Stimulated activated CD8-positive, alpha-beta memory T cell treated with anti-CD3 and anti-CD28 coated beads, Interleukin-2, amount 100 ng/mL, for 48 hours (primary cell): ENCODE results near the gene DOK7.

Source experiments
- DNase-seq, 2 donors: peaks; one replicate each; pipeline ENCODE4 v3.0.0-alpha.2; 2020; ENCODE audit warnings: low read depth in 2 of 2

The DOK7 gene

DNA sequence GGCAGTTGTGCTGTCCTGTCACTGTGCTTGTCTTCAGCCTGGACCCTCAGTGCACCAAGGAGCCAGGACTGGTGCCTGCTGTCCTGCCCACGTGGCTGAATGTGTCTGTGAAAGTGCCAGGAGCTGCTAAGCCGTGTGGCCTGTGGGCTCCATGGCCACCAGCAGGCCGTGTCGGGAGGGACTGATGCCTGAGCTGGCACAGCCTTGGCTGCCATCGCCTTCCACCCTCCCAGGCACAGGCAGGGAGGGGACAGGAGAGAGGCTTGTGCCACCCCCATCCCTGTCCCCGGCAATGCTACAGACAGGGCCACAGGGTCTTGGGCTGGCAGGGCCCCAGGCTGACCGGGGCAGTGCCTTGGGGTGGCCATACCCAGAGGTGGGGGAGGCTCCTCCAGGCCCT, 24.8 kb downstream of the DOK7 start:
- DNase-seq = no peak

DNA sequence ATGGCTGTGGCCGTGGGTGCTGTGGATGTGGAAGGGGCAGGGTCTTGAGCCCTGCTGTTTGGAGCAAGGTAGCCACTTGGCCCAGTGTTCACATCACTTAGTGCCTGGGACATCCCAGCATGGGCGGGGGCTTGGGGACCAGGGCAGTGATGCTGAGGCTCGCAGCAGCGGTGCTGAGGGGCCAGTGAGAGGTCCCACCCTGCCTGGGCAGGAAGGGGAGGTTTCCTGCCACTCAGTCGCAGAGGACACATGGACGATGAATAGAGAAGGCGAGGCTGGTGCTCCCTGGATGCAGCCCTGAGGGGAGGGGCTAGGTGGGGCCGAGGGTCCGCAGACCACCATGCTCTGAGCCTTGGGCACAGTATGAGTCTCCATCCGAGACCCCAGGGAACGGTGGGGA, 25.7 kb downstream of the DOK7 start:
- DNase-seq = no peak

DNA sequence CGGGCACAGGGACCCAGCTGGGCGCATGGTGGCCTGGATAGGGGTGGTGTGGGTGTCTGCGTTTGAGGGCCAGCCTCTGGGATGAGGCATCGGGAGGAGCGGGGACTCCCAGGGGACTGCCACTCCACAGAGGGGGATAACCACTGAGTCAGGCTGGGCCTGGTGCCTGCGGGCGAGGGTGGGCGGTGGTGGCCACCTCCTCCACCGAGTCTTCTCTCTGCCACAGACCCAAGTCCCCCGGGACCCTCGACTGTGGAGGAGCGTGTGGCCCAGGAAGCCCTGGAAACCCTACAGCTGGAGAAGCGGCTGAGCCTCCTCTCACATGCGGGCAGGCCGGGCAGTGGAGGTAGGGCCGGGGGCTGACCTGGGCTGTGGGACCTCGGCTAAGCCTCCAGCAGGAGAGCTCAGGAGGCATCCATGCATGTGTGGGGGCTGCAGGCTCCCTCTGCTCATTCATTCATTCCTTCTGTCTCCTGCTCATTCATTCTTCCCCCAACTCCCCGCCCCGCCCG, 26.4 kb downstream of the DOK7 start:
- DNase-seq = peak in 1 of 2 donors; percentile 20

DNA sequence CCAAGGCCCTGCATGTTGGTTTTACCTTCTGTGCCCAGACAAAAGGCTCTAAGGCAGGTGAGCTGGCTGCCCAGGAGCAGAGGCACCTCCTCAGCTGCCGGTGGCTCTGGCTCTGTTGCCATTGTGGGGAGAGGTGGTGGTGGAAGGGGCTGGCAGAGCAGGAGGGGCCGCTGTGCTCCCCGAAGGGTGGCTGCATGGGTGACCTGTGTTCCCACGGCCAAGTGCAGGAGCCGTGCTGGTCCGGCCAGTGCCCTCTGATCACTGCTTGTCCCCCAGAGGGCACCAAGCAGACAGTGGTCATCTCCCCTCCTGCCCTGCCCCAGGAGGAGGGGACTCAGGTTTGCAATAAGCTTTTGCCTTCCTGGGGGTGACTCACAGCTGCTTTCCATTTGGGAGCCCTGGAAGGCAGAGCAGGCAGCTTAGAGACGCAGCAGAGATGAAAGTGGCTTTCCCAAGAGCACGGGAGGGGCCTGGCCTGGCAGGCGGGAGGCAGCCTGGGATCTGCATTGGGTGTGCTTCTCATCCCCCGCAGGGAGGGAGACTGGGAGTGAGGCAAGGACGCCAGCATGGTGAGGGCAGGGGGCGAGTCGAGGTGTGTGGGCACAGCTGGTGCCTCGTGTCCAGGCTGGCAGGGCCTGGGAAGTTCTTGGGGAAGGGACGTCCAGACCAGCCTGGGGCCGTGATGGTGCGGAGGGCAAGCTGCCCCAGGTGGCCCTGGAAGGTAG, 28.7 kb downstream of the DOK7 start:
- DNase-seq = no peak

DNA sequence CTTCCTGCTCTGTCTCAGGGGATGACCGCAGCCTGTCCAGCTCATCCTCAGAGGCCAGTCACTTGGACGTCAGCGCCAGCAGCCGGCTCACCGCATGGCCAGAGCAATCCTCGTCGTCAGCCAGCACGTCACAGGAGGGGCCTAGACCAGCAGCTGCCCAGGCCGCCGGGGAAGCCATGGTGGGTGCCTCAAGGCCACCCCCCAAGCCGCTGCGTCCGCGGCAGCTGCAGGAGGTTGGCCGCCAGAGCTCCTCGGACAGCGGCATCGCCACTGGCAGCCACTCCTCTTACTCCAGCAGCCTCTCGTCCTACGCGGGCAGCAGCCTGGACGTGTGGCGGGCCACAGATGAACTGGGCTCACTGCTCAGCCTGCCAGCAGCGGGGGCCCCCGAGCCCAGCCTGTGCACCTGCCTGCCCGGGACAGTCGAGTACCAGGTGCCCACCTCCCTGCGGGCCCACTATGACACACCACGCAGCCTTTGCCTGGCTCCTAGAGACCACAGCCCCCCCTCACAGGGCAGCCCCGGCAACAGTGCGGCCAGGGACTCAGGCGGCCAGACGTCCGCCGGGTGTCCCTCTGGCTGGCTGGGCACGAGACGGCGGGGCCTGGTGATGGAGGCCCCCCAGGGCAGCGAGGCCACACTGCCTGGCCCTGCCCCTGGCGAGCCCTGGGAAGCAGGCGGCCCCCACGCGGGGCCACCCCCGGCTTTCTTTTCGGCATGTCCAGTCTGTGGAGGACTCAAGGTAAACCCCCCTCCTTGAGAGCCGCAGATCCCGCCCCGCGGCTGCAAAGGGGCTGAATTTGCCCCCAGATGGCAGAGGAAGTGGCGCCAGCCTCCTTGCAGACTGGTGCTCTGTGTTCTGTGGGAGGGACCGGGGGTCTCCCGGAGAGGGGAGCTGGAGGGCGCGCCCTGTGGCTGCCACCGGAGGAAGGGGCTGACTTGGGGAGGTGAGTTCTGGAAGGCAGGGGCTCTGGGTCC, 29.9 kb downstream of the DOK7 start:
- no peak for DNase-seq

DNA sequence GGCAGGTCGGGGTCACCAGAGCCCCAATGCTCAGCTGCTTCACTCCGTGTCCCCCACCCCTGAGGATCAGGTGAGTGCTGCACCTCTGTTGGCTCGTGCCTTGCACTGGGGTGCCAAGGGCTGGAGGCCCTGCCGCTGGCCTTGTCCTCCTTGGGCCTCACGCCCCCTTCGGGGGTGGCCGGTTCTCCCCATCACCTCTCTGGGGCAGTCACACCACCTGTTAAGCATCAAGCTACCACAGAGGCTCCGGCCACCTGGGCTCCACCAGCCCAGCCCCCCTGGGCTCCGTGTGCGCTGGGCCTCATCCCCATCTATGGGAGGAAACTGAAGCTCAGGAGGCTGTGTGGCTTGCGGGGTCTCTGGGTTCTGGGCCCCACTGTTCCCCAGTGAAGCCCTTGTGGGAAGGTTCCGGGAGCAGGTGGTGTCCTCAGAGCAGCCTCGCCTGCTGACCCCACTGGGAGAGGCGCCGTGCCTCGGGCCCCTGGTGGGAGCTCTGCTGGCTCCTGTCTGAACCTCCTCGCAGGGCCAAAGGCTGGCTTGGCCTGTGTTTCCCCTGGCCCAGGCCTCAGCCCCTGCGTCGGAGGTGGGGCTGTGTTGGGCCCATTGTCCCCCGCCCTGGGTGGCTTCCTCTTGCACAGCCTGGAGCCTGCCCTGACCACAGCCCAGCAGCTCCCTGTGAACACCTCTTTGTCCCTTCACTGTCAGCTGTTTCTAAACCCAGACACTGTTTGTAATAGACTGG, 30.8 kb downstream of the DOK7 start:
- DNase-seq = no peak

DNA sequence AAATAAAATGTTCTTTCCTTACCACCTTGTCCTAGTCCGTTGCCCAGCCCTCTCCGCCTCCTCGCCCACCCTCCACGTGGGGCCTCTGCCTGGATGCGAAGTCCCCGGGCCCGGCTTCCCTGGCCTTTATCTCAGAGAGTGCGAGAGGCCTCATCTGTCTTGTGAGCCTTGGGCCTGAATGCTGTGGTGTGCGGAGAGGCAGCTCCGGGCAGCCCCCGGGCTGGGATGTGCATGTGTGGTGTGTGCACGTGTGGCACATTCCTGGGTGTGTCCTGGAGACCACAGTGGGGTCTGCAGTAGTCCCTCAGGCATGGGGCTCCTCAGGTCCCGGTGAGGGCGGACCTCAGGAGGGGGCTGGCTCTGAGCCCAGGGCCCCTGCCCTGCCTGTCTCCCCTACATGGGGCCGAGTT, 31.4 kb downstream of the DOK7 start:
- no peak for DNase-seq

DNA sequence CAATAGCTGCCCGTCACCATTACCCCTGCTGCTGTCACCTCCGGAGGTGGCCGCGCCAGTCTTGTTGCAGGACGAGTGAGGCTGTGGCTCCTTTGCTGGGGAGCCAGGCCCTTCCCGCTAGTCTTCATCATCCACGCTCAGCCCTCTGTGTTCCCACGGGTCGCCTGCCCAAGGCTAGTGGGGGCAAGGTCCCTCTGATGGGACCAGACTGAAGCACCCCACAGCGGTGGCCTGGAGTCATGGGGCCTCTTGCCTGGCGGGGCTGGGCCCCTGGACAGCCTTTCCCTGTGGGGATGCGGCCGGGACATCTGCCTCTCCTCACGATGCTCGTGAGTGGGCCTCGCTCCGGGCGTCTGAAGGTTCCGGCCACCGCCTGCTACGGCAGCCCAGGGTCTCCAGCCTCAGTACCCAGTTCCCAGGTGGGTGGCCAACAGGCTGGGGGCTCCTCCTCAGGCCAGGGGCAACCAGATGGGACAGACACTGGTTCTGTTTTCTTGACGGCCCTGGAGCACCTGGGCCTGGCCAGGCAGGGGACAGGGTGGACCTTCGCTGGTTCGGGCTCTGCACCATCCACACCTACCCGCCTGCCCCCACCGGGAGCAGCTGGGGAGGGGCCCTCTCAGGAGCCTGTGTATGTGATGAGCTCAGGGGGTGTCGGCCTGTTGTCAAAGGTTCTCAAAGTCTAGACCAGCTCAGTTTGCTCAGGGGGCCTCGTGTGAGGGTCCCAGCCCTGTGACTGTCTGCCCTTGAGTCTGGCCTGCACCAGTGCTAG, 32.3 kb downstream of the DOK7 start:
- DNase-seq = no peak

DNA sequence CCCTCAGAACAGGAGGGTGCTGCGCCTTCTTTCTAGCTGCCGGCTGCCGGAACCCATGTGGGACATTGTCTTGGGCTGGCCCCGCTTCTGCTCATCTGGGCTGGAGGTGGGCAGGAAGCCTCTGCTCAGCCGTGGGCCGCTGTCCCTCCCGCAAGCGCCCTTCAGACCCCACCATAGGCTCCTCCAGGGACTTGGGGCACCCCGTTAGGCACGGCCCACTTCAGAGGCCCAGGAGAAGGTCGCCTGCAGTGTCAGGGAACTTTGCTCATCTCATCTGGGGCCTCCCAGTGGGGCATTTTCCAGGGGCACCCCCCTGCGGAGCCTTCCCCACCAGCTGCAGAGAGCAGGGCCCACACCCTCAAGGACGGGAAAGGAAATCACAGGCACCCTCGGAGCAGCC, 32.9 kb downstream of the DOK7 start:
- DNase-seq = no peak

DNA sequence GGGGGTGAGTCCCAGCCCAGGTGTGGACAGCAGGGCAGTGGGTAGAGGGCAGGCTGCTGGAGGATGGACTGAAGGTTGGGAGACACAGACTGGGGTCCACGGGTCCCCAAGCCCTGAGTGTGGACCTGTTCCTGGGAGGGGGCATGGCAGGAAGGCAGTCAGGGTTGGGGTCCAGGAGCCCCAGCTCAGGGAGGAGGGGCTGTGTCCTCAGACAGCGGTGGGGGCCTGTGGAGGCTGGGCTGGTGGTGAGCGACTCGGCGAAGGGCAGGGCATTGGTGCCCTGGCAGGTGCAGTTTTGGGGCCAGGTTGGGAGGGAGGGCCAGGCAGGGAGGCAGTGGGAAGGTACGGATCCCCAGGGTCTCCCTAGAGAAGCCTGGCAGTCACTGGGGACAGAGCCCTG, 34.0 kb downstream of the DOK7 start:
- no peak for DNase-seq

DNA sequence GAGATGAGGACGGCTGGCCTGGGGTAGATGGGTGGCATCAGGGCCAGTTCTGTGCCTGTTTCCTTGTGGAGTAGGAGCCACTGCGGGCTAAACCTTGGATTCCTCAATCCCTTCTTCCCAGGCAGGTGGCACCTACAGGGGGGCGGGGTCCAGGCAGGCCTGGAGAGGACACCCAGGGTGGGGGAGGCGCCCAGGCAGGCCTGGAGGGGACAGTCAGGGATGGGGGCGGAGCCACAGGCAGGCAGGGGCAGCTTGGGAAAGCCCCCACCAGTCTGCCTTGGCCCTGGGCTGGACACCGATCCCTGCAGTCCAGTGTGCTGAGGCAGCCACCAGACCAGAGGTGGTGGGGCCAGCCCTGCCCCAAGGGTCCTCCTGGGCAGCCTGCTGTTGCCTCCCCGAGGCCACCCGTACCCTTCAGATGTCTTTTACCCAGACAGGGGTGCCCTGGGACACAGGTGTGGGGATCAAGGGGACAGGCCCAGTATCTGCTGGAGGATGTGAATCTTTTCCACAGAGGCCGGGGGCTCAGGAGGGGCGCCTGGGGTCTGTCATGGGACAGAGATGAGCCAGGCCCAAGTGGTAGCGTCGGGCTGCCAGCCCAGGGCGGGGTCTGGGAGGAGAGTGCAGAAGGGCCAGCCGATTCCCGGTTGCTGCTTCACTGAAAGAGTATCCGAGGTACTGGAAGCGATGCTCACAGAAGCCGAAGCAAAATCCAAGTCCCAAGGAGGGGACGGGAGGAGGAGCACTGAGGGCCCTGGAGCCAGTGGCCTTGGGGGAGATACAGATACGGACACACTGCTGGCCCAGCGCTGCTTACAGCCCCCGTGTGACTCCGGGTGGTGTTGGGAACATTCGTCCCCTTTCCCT, 34.6 kb downstream of the DOK7 start:
- no peak for DNase-seq

DNA sequence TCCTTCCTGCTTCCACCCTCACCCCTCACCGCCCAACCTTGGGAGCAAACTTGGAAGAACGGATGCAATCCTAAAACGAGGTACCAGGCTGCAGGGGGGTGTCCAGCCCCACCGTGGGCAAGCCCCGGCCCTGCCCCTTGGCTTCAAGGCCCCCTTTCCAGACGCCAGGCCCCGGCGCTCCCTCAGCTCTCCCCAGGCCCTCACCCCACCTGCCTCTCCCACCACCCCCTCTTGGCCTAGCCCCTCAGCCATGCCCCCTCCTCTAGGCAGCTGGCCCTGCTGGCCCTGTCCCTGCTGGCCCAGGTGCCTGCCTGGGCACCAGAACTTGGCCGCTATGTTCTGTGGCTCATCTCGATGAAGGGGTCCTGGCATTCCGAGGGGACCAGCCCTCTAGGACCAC, 35.3 kb downstream of the DOK7 start:
- no peak for DNase-seq

DNA sequence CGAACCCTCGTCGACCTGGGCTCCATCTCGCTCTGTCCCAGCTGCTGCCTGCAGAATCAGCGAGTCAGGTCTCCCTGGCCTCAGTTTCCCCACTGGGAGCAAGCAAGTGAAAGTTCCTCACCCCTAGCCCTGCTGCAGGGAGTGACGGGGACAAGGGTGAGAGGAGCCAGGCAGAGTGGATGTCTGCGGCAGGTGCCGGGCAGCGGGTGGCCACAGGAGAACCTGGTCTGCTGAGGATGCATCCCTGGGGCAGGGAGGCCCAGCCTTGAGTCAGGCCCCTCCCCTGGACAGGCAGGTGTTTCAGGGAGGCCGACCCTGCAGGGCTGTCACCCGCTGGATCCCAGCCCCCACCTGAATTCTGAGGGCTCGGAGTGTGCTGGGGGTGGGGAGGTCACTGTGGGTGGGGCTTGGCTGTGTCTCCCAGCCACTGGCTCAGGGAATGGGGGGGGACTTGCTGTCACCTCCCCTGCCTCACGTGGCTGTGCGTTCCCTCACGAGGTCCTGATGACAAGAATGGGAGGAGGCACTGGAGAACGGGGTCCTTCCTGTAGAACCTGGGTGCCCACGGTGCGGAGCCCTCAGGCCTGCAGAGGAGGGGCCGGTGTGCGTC, 35.9 kb downstream of the DOK7 start:
- no peak for DNase-seq

DNA sequence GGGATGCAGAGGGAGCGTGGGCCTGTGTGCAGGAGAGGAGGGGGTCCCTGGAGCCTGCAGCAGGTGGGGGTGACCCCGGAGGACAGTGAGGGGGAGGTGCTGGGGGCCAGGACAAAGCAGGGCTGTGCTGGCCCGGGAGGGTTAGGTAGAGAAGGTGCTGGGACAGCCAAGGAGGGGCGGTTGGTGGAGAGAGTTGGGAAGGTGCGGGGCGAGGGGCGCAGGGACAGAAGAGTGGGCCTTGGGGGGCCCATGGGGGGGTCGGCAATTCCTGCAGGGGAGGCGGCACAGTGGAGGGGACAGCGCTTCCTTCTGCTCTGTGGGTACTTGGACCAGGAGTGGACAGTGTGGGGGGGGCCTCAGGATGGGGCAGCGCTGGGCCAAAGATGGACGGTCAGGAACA, 36.6 kb downstream of the DOK7 start:
- no peak for DNase-seq

DNA sequence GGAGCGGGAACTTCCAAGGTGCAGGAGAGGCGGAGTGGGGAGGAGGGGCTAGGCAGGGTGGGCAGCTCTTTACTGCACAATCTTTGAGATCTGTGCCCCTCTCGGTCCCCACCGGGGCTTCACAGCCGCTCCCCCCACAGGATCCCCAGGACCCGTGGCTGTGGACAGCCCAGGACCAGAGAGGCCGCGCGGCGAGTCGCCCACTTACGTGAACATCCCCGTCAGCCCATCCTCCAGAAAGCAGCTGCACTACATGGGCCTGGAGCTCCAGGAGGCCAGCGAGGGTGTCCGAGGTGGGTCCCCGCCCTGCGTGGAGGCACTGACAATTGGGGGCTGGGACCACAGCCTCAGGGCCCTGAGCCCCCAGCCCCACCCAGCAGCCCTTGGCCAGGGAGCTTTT, 37.0 kb downstream of the DOK7 start:
- no peak for DNase-seq

DNA sequence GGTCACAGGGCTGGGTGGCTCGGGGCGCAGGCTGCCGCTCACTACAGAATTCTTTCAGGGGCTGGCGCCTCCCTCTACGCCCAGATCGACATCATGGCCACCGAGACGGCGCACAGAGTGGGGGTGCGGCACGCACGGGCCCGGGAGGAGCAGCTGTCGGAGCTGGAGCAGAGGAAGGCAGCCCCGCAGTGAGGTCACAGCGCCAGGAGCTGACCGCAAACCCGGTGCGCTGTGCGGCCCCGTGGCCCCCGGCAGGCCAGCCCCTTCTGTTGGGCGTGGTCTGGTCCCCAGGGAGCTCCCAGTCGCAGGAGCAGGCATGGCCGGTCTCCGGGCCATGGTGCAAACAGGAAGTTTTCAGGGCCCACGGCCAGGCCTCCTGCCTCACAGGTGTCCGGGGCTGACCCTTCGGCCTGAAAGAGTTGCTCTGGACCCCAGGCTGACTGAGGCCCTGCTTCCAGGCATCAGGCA, 37.6 kb downstream of the DOK7 start:
- DNase-seq = no peak

DNA sequence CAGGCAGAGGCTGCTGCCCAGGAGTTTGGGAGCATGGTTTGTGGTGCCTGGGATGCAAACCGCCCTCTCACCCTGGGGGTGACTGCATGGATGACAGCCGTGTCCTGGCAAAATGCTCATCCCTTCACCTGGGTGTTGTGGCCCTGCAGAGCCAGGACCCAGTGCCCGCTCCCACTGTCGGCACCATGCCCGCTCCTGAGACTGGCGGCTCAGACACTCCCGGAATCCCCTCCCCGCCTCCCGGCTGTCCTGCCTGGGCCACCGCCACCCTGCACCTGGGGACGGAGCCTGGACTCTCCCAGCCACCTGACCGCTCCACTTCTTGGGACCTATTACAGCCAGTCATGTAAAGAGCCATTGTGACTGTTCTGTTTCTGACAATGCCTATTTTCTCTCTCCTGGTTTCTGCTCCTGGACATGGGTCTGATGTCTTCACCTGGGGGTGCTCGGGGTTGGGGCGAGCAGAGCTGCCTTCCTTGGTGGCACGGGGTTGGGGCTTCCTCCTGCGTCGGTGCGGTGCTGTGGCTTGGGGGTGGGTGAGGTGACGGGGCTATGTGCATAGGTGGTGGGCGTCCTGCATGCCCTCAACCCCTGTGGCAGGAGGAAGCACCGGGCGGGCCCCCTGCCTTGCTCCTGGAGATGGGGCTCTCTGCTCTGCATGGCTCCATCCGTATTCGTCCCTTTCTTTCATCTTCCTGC, 38.2 kb downstream of the DOK7 start:
- no peak for DNase-seq

DNA sequence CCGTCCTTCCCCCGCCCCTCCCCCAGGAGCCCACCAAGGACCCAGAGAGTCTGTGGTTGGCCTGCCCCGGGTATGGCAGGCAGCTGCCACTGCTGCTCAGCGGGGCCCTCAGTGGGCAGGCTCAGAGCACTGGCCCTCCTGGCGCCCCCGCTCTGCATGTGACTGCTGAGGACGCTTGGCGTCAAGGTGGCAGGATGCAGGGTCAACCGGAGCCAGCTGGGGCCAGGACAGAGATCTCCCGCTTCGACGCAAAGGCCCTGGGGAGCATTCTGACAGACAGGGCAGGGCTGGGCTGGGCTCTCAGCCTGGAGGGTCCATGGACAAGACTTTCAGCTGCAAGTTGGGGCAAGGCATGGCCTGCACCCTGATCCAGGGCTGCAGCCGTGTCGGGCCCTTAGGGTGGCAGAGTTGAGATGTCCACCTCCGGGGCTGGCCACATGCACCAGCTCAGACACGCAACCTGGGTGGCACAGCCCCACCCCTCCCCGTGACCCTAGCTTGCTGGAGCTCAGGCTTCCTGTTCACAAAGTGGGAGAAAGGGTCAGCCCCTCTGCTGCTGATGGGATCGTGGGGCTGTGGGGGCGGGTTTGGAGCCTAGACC, 38.8 kb downstream of the DOK7 start:
- DNase-seq = no peak
